NOMO-1 (cell line): ENCODE measurements around the gene IKZF3.
"Not testable (repeated sequence)": the region's sequence is repeated elsewhere in the genome, so short reads cannot be mapped to it uniquely, and the experiment has no call there.

Experiments
- DNase-seq, 2 experiments: peaks; one replicate each; lab custom pipeline; 2025; ENCODE audit not compliant: unreplicated experiment in 2 of 2; lab: John Stamatoyannopoulos, UW

Gene IKZF3

GRCh38 chr17:39782481-39782880 is 81.6 kb downstream of the IKZF3 start:
- peak; percentile 33 to 43 for DNase-seq

- no peak for DNase-seq
These were observed 82.3 kb downstream of the IKZF3 start for GRCh38 chr17:39781861-39782213.

- no peak for DNase-seq
These were observed 82.9 kb downstream of the IKZF3 start for GRCh38 chr17:39781031-39781860.

- peak in 1 of 2 experiments; percentile 38 for DNase-seq
These were observed 86.4 kb downstream of the IKZF3 start for GRCh38 chr17:39777534-39778365.

- DNase-seq, result no peak
These were observed 87.9 kb downstream of the IKZF3 start for GRCh38 chr17:39776252-39776651.

GRCh38 chr17:39775031-39775430 is 89.1 kb downstream of the IKZF3 start:
- no peak for DNase-seq

GRCh38 chr17:39774047-39774446 is 90.1 kb downstream of the IKZF3 start:
- no peak for DNase-seq

- no peak for DNase-seq
These were observed 90.9 kb downstream of the IKZF3 start for GRCh38 chr17:39772987-39773934.

GRCh38 chr17:39772415-39772814 is 91.7 kb downstream of the IKZF3 start:
- no peak for DNase-seq

GRCh38 chr17:39769974-39770587 is 94.0 kb downstream of the IKZF3 start:
- no peak for DNase-seq

- no peak for DNase-seq
These were observed 97.0 kb downstream of the IKZF3 start for GRCh38 chr17:39767147-39767546.

GRCh38 chr17:39765766-39766165 is 98.3 kb downstream of the IKZF3 start:
- no peak for DNase-seq

- no peak for DNase-seq
These were observed 98.9 kb downstream of the IKZF3 start for GRCh38 chr17:39765175-39765574.

- not testable (repeated sequence) for DNase-seq
These were observed 99.9 kb downstream of the IKZF3 start for GRCh38 chr17:39764171-39764570.

GRCh38 chr17:39763051-39763820 is 100.9 kb downstream of the IKZF3 start:
- no peak for DNase-seq

- DNase-seq, result no peak
These were observed 102.1 kb downstream of the IKZF3 start for GRCh38 chr17:39761861-39762496.

GRCh38 chr17:39759204-39759603 is 104.9 kb downstream of the IKZF3 start:
- no peak for DNase-seq

- peak in 1 of 2 experiments; percentile 12 for DNase-seq
These were observed 105.9 kb downstream of the IKZF3 start for GRCh38 chr17:39757931-39758873.
